Stimulated activated CD8-positive, alpha-beta memory T cell treated with anti-CD3 and anti-CD28 coated beads, Interleukin-12 subunit alpha, Interleukin-12 subunit beta, amount 100 ng/mL, for 24 hours (primary cell): ENCODE data around the gene ULBP3.
"Not testable (repeated sequence)": the region's sequence is repeated elsewhere in the genome, so short reads cannot be mapped to it uniquely, and the experiment has no call there.

Source experiments
- DNase-seq: peaks from one replicate; pipeline ENCODE4 v3.0.0-alpha.2; 2020; ENCODE audit errors: extremely low read depth

Gene ULBP3

GRCh38 chr6:150076196-150076893 is 7.4 kb upstream of the ULBP3 start:
- no peak for DNase-seq

GRCh38 chr6:150075034-150075421 is 6.1 kb upstream of the ULBP3 start:
- no peak for DNase-seq

DNA sequence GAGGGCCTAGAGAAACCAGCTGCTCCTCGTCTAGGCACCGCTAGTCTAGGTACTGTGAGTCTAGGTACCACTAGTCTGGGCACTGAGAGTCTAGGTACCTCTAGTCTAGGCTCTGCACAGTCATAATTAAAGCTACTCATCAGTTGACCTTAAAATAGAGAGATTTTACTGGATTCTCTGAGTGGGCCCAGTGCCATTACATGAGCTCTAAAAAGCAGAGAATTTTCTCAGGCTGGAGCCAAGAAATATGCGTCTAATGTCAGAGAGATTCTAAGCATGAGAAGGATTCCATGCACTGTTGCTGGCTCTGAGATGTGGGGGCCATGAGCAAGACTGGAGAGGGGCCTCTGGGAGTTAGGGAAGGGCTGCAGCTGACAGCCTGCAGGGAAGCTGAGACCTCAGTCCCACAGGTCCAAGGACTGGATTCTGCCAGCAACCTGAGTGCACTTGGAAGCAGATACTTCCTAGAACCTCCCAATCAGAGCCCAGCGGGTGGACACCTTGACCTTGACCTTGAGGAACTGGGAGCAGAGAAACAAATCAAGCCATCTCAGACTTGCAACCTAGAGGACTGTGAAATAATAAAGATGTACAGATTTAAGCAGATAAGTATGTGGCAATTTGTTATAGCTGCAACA is 5.6 kb upstream of the ULBP3 start:
- DNase-seq, result not testable (repeated sequence)

- no peak for DNase-seq
Measured at GRCh38 chr6:150072201-150072600, 3.3 kb upstream of the ULBP3 start.

DNA sequence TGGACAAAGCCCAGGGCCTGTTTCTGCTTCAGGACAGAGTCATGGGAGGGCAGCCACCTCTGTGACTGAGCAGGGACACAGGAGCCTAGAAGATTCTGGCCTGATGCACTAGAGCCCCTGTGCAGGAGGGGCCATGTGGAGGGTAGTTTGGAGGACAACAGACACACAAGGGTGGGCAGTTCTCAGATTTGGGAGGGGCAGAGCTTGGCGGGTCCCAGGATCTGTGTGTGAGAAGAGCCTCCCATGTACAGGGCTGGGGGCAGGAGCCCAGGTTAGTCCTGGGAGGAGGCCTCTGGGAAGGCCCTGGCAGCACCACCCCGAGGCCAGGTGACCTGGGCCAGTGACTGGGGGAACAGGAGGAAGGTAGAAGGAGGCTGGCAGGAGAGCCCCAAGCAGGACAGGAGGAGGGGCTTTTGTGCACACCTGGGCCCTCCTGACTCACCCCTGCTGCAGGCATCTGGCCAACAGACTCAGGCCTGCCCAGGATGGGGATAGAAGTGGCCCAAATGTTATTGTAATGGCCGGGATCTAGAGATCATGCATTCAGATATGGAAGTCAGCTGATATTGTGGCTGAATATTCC is 1.4 kb upstream of the ULBP3 start:
- no peak for DNase-seq

DNA sequence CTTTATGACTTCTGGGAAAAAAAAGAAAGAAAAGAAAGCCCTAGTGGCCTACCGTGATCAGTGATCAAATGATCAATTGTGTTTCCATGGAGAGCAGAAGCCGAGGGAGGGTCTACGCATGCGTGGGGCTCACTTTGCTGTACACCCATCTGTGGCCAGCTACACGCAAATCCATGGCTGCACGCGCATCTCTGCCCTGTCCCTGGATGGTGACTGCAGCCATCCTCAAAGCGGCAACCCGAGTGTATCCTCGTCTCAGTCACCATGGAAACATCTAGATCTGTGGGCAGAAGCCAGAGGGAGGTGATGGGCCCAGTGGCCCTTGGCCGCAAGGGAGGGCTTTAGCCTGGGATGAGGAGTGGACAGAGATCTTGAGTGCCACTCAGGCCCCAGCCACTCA is 785 bp upstream of the ULBP3 start:
- DNase-seq, result no peak

- DNase-seq, result no peak
Measured at GRCh38 chr6:150068151-150068550, 770 bp downstream of the ULBP3 start.

GRCh38 chr6:150065083-150065482 is 3.8 kb downstream of the ULBP3 start:
- DNase-seq, result no peak

DNA sequence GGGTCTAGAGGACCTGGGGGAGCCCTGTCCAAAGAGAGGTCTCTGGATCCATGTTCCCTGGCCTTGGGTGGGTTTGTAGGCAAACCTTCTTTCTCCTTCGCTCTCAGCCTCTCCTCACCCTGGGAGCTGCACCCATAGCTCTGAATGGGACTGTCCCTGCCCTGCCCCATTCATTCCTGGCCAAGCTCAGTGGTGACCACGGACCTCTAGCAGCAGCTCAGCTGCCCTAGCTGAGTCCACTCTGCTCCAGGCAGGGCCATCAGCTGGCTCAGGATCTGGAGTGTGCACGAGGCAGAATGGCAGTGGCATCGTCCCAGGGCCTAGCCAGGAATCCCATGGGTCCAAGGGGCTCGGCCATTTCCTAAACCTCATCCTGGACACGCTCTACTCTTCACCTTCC is 5.3 kb downstream of the ULBP3 start:
- DNase-seq, result no peak

DNA sequence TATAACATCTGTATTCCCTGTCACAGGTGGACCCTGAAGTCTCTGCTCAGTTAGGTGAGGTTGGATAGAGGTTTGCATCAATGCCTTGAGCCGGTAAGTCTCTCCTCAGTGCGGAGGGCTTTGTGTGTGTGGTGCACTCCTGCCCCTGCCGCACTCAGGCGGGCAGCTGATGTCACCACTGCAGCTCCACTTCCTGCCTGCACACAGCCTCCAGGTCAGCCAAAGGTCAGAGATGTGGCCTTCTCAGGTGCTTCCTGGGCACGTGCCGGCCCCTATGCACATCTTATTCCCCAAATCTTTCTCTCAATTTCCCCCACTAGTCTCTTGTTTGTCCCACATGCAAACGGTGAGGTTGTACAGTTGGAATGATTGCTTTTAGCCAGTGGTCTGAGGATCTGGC is 8.9 kb downstream of the ULBP3 start:
- not testable (repeated sequence) for DNase-seq

DNA sequence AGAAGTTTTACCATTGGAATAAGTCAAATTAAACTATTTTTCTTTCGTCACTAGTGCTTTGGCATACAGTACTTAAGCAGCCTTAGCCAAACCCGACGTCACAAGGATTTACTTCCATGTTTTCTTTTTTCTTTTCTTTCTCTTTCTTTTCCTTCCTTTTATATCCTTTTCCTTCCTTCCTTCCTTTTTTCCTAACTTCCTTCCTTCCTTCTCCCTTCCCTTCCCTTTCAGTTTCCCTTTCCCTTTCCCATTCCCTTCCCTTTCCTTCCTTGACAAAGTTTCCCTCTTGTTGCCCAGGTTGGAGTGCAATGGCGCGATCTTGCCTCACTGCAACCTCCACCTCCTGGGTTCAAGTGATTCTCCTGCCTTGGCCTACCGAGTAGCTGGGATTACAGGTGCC is 9.9 kb downstream of the ULBP3 start:
- no peak for DNase-seq

DNA sequence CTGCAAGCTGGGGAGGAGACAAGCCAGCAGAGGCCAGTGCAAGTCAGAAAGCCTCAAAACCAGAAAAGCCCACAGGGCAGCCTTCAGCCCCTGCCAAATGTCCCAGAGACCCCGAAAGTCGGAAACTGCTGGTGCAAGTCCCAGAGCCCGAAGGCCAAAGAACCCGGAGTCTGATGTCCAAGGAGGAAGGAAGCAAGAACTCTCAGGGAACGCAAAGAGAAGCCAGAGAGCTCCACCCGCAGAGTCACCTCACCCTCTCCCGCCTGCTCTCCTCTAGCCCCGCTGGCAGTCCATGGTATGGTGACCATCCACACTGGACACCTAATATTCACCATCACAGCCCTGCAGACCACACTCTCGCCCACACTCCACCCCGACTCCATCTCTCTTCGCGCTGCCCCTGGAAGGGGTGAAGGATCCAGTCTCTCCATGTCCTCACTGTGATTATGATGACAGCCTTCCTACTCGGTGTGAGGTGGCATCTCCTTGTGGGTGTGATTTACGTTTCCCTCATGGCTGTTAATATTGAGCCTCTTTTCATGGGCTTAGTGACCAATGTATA is 10.6 kb downstream of the ULBP3 start:
- DNase-seq, result no peak

GRCh38 chr6:150057501-150057951 is 11.4 kb downstream of the ULBP3 start:
- no peak for DNase-seq

DNA sequence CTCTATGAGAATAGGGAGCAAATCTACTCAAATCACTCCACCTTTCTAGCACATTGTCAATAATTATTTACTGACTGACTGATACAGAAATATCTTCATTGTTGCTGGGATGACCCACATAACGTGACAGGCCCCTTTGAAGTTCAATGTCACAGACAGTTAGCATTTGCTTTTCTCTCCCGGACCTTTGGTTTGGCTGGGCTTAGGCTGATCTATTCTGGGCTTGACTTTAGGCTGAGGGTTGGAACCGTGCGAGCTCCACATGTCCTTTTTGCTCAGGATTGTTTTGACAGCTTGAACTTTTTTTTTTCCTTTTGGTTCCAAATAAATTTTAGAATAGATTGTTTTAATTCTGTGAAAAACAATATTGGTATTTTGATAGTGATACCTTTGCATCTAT is 12.0 kb downstream of the ULBP3 start:
- no peak for DNase-seq

DNA sequence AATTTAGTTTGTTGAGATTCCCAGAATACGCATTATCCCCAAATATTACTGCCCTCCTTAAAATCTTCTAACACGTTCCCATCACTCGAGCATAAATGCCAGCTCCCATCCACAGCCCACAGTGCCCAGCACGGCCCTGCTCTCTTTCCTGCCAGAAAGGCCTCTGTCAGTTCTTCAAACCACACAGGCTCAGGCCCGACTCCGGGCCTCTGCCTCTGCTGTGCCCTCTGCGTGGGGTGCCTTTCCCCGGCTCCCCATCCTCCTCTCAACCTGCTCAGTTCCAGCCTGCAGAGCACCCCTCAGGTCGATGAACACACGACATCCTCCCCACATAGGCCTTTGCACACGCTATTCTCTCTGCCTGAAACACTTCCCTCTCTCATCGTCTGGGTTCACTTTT is 12.8 kb downstream of the ULBP3 start:
- DNase-seq, result no peak

- DNase-seq, result no peak
Measured at GRCh38 chr6:150055131-150055530, 13.8 kb downstream of the ULBP3 start.

DNA sequence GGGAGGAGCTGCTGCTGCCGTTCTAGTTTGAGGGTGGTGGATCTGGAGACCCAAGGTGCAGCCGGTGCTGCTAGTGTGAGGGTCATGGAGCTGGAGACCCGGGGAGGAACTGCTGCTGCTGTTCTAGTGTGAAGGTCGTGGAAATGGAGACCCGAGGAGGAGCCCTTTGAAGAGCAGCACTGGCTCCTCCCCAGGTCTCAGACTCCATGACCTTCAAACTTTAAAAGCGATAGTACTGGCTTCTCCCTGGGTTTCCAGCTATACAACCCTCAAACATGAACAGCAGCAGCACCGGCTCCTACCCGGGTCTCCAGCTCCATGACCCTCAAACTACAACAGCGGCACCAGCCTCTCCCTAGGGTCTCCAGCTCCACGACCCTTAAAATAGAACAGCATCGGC is 15.5 kb downstream of the ULBP3 start:
- DNase-seq, result no peak

DNA sequence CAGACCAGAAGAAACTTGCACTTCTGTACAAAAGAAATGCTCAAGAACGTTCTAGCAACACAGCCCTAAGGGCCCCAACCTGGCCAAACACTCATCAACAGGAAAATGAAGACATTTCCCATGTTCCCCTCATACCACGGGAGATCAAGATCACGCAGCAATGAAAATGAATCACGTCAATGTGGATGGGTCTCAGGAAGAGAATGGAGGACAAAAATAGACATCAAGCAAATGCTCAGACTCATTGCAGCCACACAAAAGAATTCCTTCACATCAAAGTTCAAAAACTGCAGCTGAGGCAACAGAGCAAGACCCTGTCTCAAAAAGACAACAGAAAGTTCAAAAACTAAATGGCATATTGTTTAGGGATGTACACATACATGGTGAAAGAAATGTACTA is 18.1 kb downstream of the ULBP3 start:
- DNase-seq, result no peak

DNA sequence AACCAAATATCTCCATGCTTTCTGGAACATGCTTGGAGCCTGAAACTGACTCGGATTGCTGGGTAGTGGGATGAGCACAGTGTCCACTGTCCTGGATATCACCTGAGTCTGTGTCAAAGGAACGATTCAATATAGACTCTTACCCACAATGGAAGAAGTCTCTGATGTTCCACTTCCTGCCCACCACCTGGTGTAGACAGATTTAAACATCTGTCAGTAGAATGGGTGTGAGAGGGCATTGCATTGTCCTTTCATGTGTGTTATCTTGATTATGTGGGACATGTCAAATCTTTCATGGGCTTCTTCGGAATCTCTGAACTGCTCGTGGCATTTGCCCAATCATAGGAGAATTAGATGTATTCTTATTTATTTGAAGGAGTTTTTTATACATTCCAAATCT is 20.8 kb downstream of the ULBP3 start:
- no peak for DNase-seq

DNA sequence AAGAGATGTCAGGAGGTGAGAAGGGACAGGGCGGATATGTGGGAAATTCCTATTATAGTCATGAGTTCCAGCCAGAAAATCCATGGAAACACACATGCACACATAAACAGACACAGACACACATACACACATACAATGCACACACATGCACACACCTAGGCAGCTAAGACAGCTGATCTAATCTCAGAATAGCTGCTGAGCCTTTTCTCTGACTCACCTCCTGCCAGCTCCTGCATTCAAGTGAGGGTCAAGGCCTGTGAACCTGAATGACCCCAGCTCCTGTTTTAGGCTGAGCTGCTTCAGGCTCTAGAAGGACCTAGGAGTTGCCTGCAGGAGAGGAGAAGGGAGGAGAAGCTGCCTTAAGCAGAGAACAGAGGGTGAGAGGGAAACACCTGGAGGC is 22.0 kb downstream of the ULBP3 start:
- no peak for DNase-seq

- no peak for DNase-seq
Measured at GRCh38 chr6:150044621-150045145, 24.2 kb downstream of the ULBP3 start.

- no peak for DNase-seq
Measured at GRCh38 chr6:150043501-150044412, 25.2 kb downstream of the ULBP3 start.
